IMR-90 (cell line): ENCODE measurements around the gene TFRC. TPM values are rescaled to one million over a fixed set of nuclear protein-coding genes. Genes with fewer than 3 reads are reported as not detected.
"Not testable (repeated sequence)": the region's sequence is repeated elsewhere in the genome, so short reads cannot be mapped to it uniquely, and the experiment has no call there.

Experiments
- ATAC-seq: fragments of 200-7000 bp; cut with Tn5 transposase; 2 replicates; pipeline ENCODE4 v1.9.1; 2020; ENCODE audit warnings: low read depth, mild to moderate bottlenecking, moderate library complexity
- BruUV-seq: library from RNA; stranded (reverse); fragments of 400-500 nt; replicated peaks from 2 replicates; lab custom pipeline; 2021; lab: Mats Ljungman, UMichigan
- CTCF ChIA-PET: fragments of 300-600 bp; formaldehyde crosslinking; extraction: SDS; loops from one replicate; lab custom pipeline; 2021; ENCODE audit warnings: antibody characterized with exemption; lab: Yijun Ruan, JAX
- POLR2A ChIA-PET: fragments of 300-600 bp; sonication (Branson Sonifier 250); formaldehyde crosslinking; loops from one replicate; lab custom pipeline; 2022; ENCODE audit warnings: antibody characterized with exemption; ENCODE audit not compliant: unreplicated experiment; lab: Charles Lee
- DNase-seq: peaks from one replicate; pipeline ENCODE4 v3.0.0; 2013
- H2AFZ ChIP-seq: replicated peaks from 2 replicates; pipeline ENCODE3; 2013; ENCODE audit warnings: low read length, mild to moderate bottlenecking; ENCODE audit not compliant: poor library complexity
- H2AK5ac ChIP-seq: 2 replicates; pipeline ENCODE4 v1.6.1; 2013; ENCODE audit warnings: low read depth, low read length, inconsistent platforms
- H2AK9ac ChIP-seq: replicated peaks from 2 replicates; pipeline ENCODE3; 2013; ENCODE audit warnings: mild to moderate bottlenecking, low read depth, low read length, moderate library complexity; ENCODE audit not compliant: poor library complexity
- H2BK120ac ChIP-seq: 2 replicates; pipeline ENCODE4 v1.6.1; 2013; ENCODE audit warnings: low read depth, low read length, inconsistent platforms
- H2BK15ac ChIP-seq: 3 replicates; pipeline ENCODE4 v1.6.1; 2013; ENCODE audit warnings: low read depth, low read length, inconsistent platforms
- H2BK20ac ChIP-seq: 2 replicates; pipeline ENCODE4 v1.6.1; 2013; ENCODE audit warnings: low read depth, mild to moderate bottlenecking, inconsistent platforms, low read length, moderate library complexity
- H2BK5ac ChIP-seq: 2 replicates; pipeline ENCODE4 v1.6.1; 2013; ENCODE audit warnings: mild to moderate bottlenecking, low read depth, low read length, inconsistent platforms; ENCODE audit not compliant: poor library complexity, severe bottlenecking
- H3K14ac ChIP-seq: replicated peaks from 2 replicates; pipeline ENCODE4 v1.6.1; 2013; ENCODE audit warnings: low read depth, low read length, inconsistent platforms
- H3K18ac ChIP-seq: 2 replicates; pipeline ENCODE4 v1.6.1; 2013; ENCODE audit warnings: low read depth, low read length, control low read depth
- H3K23ac ChIP-seq: 2 replicates; pipeline ENCODE4 v1.6.1; 2013; ENCODE audit warnings: low read depth, low read length, inconsistent platforms
- H3K27ac ChIP-seq: 2 replicates; pipeline ENCODE4 v1.5.1; 2013; ENCODE audit warnings: mild to moderate bottlenecking, control low read depth, low read length; ENCODE audit not compliant: insufficient read depth
- H3K27me3 ChIP-seq: 2 replicates; pipeline ENCODE4 v1.6.1; 2013; ENCODE audit warnings: low read length; ENCODE audit not compliant: control insufficient read depth, insufficient read depth
- H3K36me3 ChIP-seq: 2 replicates; pipeline ENCODE4 v1.6.1; 2013; ENCODE audit warnings: low read length, mixed read lengths; ENCODE audit not compliant: control insufficient read depth, insufficient read depth
- H3K4ac ChIP-seq: 2 replicates; pipeline ENCODE4 v1.6.1; 2013; ENCODE audit warnings: low read depth, low read length, inconsistent platforms
- H3K4me1 ChIP-seq: 2 replicates; pipeline ENCODE4 v1.6.1; 2013; ENCODE audit warnings: low read length, mixed read lengths; ENCODE audit not compliant: control insufficient read depth, insufficient read depth
- H3K4me2 ChIP-seq: 2 replicates; pipeline ENCODE4 v1.6.1; 2013; ENCODE audit warnings: low read depth, mild to moderate bottlenecking, control low read depth, low read length, moderate library complexity
- H3K4me3 ChIP-seq: 2 replicates; pipeline ENCODE4 v1.5.1; 2013; ENCODE audit warnings: low read depth, mild to moderate bottlenecking, control low read depth, low read length, moderate library complexity; ENCODE audit not compliant: insufficient read depth
- H3K56ac ChIP-seq: 2 replicates; pipeline ENCODE4 v1.6.1; 2013; ENCODE audit warnings: low read length, inconsistent platforms; ENCODE audit not compliant: insufficient read depth; ENCODE audit errors: extremely low read depth
- H3K79me1 ChIP-seq, 2 experiments: 2 replicates each; pipeline ENCODE4 v1.6.1; 2013; ENCODE audit warnings: low read length in 2 of 2, inconsistent platforms in 1 of 2, low read depth in 1 of 2
- H3K9ac ChIP-seq: 2 replicates; pipeline ENCODE4 v1.6.1; 2013; ENCODE audit warnings: low read depth, low read length, control low read depth
- H3K9me1 ChIP-seq: 2 replicates; pipeline ENCODE4 v1.6.1; 2013; ENCODE audit warnings: low read length, inconsistent platforms; ENCODE audit not compliant: insufficient read depth
- H3K9me3 ChIP-seq: 2 replicates; pipeline ENCODE4 v1.6.1; 2013; ENCODE audit warnings: low read length; ENCODE audit not compliant: control insufficient read depth, insufficient read depth
- H4K20me1 ChIP-seq: 2 replicates; pipeline ENCODE4 v1.6.1; 2013; ENCODE audit warnings: low read length, inconsistent platforms; ENCODE audit not compliant: insufficient read depth
- H4K5ac ChIP-seq: 2 replicates; pipeline ENCODE4 v1.6.1; 2013; ENCODE audit warnings: mild to moderate bottlenecking, low read depth, low read length, control low read depth
- H4K8ac ChIP-seq, 2 experiments: 2 replicates each; pipeline ENCODE4 v1.6.1; 2013; ENCODE audit warnings: low read depth in 2 of 2, low read length in 2 of 2, control low read depth in 1 of 2, inconsistent platforms in 1 of 2
- H4K91ac ChIP-seq: 2 replicates; pipeline ENCODE4 v1.6.1; 2013; ENCODE audit warnings: low read depth, low read length, inconsistent platforms; ENCODE audit not compliant: insufficient read depth
- BHLHE40 ChIP-seq: fragments of 150-350 bp; IDR thresholded peaks from 2 replicates; pipeline ENCODE4 v1.6.1; 2016; ENCODE audit warnings: mild to moderate bottlenecking, low read depth, low read length
- CEBPB ChIP-seq: IDR thresholded peaks from 2 replicates; pipeline ENCODE4 v1.6.1; 2012; ENCODE audit warnings: low read depth, low read length, improper control_type of control experiment
- CHD1 ChIP-seq: IDR thresholded peaks from 2 replicates; pipeline ENCODE4 v1.6.1; 2012; ENCODE audit warnings: low read depth, low read length, improper control_type of control experiment
- MAFK ChIP-seq: IDR thresholded peaks from 2 replicates; pipeline ENCODE4 v1.6.1; 2012; ENCODE audit warnings: low read depth, low read length, improper control_type of control experiment
- MAZ ChIP-seq: IDR thresholded peaks from 2 replicates; pipeline ENCODE4 v1.6.1; 2012; ENCODE audit warnings: low read depth, mild to moderate bottlenecking, low read length, improper control_type of control experiment, moderate library complexity, borderline replicate concordance
- MXI1 ChIP-seq: IDR thresholded peaks from 2 replicates; pipeline ENCODE4 v1.6.1; 2012; ENCODE audit warnings: low read depth, mild to moderate bottlenecking, low read length, moderate library complexity, borderline replicate concordance
- NFE2L2 ChIP-seq: fragments of 150-350 bp; IDR thresholded peaks from 2 replicates; pipeline ENCODE4 v1.6.1; 2016; ENCODE audit warnings: low read depth, mild to moderate bottlenecking, low read length
- POLR2A ChIP-seq: IDR thresholded peaks from 2 replicates; pipeline ENCODE4 v1.6.1; 2012; ENCODE audit warnings: mild to moderate bottlenecking, low read depth, low read length
- RFX5 ChIP-seq: IDR thresholded peaks from 2 replicates; pipeline ENCODE4 v1.8.0; 2012; ENCODE audit warnings: low read depth, mild to moderate bottlenecking, low read length, moderate library complexity
- SMC3 ChIP-seq: fragments of 150-350 bp; IDR thresholded peaks from 2 replicates; pipeline ENCODE4 v1.6.1; 2016; ENCODE audit warnings: low read depth, mild to moderate bottlenecking, antibody characterized with exemption, low read length, moderate library complexity
- WGBS, 2 experiments: methylation state at CpG; one replicate each; pipeline versions ENCODE4 v1.1.5 to v1.1.7; 2013; ENCODE audit warnings: missing lambda C conversion rate in 2 of 2; ENCODE audit not compliant: insufficient read length in 1 of 2; ENCODE audit errors: extremely low coverage in 2 of 2; 5-methylcytosine and 5-hydroxymethylcytosine counted together
- dilution Hi-C: fragments of 300-500 bp; cut with HindIII; formaldehyde crosslinking; loops from one replicate; pipeline ENCODE4 v1.14.3; 2018; ENCODE audit warnings: low sequenced_read_pairs; ENCODE audit not compliant: unreplicated experiment
- in situ Hi-C: fragments of 300-500 bp; cut with MboI; formaldehyde crosslinking; loops from 3 replicates; pipeline ENCODE4 v1.14.3; 2019; ENCODE audit warnings: low sequenced_read_pairs, inconsistent platforms, mixed read lengths
- intact Hi-C: fragments of 100-400 bp; cut with micrococcal nuclease; formaldehyde crosslinking; loops from 2 replicates; pipeline ENCODE4 v1.10.0; 2022
- polyA plus RNA-seq, 3 experiments: library from polyadenylated mRNA; depleted of rRNA; stranded (reverse); fragments of >200 nt; gene quantifications; 2 replicates each; pipeline ENCODE4 v1.2.3, GENCODE V29; 2012; ENCODE audit warnings: low replicate concordance in 1 of 3
- total RNA-seq: library from RNA; depleted of rRNA; stranded (reverse); fragments of >200 nt; gene quantifications from 2 replicates; pipeline ENCODE4 v1.2.3, GENCODE V29; 2012

TFRC gene
- total and polyA plus RNA-seq, 2 of the 4 experiments (the other 2 are of a cell fraction) = 78.6 to 156 TPM

- ATAC-seq = no peak
- Histone ChIP-seq H2BK120ac (no peak overlapping the region), H4K20me1 (no peaks in the 10 kb centered on the region), H3K4me3 (no peak overlapping the region), H2BK20ac (no peak overlapping the region), H3K9me1 (no peaks in the 10 kb centered on the region), H3K79me1 (no peaks in the 10 kb centered on the region), H2AFZ (no peak overlapping the region), H4K8ac (no peak overlapping the region), H4K91ac (no peak overlapping the region), H2BK5ac (no peak overlapping the region), H4K5ac (no peak overlapping the region), H3K14ac (no peak overlapping the region), H3K4me1 (no peaks in the 10 kb centered on the region), H3K27me3 (peaks cover 16% of the 10 kb centered on the region), H3K9ac (no peak overlapping the region), H2BK15ac (no peak overlapping the region), H3K4me2 (no peak overlapping the region), H3K36me3 (no peaks in the 10 kb centered on the region), H3K18ac (no peak overlapping the region), H2AK9ac (no peak overlapping the region), H2AK5ac (no peak overlapping the region), H3K56ac (no peak overlapping the region), H3K4ac (no peak overlapping the region), H3K23ac (no peak overlapping the region), H3K9me3 (no peaks in the 10 kb centered on the region), H3K27ac (no peak overlapping the region)
- TF ChIP-seq BHLHE40 (no peak), SMC3 (no peak), MXI1 (no peak), NFE2L2 (no peak), RFX5 (no peak), POLR2A (no peak), CEBPB (no peak), MAFK (no peak), CHD1 (no peak), MAZ (no peak)
- no peak for DNase-seq
- dilution Hi-C loops = no loop called here
- in situ Hi-C loops = no loop called here
- POLR2A ChIA-PET = no interaction called here
- BruUV-seq = no TSS peak
- 83% methylated on average over 4 of the region's 8 CpGs; no CpG with 5 or more reads in 1 of the 2 experiments for WGBS, 2 experiments
- CTCF ChIA-PET = no interaction called here
- intact Hi-C loops = no loop called here
Measured at GRCh38 chr3:196023947-196024346, 57.9 kb downstream of the TFRC start.

- H3K9ac ChIP-seq, H4K91ac ChIP-seq, H3K18ac ChIP-seq, H2BK20ac ChIP-seq, H2BK5ac ChIP-seq, H2AFZ ChIP-seq, H4K5ac ChIP-seq, H3K79me1 ChIP-seq, H2AK9ac ChIP-seq, H3K9me1 ChIP-seq, H4K20me1 ChIP-seq, H3K36me3 ChIP-seq, H2BK15ac ChIP-seq, H3K56ac ChIP-seq, ATAC-seq, H3K14ac ChIP-seq, H3K4me3 ChIP-seq, DNase-seq, H3K23ac ChIP-seq, H2BK120ac ChIP-seq, H4K8ac ChIP-seq, in situ Hi-C loops, dilution Hi-C loops, H3K4me2 ChIP-seq, H3K4me1 ChIP-seq, H2AK5ac ChIP-seq, H3K9me3 ChIP-seq, BruUV-seq, H3K27ac ChIP-seq, H3K4ac ChIP-seq: not testable (repeated sequence)
- ChIA-PET POLR2A (interaction anchor here (0.6 kb wide), 1 partner anchor 20 kb away, joined by 3 read pairs; no protein-coding TSS in a partner anchor), CTCF (interaction anchor here (1.3 to 1.5 kb wide), 2 partner anchors 48 to 57 kb away, joined by 3 to 4 read pairs; no protein-coding TSS in a partner anchor)
- H3K27me3 ChIP-seq = peaks cover 16% of the 10 kb centered on the region
- WGBS, 2 experiments = 30% methylated on average over 2 of the region's 8 CpGs; no CpG with 5 or more reads in 1 of the 2 experiments
- intact Hi-C loops = loop anchor here (1.0 kb wide), 1 partner anchor 174 kb away; no protein-coding TSS in a partner anchor
Measured at GRCh38 chr3:196022499-196022878, 59.4 kb downstream of the TFRC start.
